Measurements from ENCODE around the gene OTOGL. TPM values are rescaled to one million over a fixed set of nuclear protein-coding genes. Genes with fewer than 3 reads are reported as not detected.
A peak's percentile ranks its signal among the peaks of the same experiment; 100 is the strongest.

Gene OTOGL
- total RNA-seq, 1 donor from 2014 or later = 0.51 TPM

DNA sequence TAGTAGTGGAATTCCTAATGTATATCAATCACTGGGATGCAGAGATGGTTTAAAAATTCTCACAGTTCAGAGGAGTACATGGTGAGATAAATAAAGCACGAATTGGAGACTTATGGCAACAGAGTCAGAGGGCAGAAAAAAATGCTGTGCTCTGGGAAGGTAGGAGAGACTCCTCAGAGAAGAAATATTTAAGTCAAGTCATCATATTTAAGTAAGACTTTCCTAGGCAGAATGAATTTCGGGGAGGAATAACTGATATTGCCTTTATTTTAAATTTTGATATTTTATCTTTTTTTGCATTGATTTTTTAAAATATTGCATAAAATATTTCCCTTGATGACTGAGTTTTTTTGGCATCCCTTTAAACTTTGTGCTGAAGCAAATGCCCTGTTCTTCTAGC, 67.4 kb downstream of the OTOGL start:
- no peak for DNase-seq (ENCODE audit: low spot score in 2 of 2, unreplicated experiment in 2 of 2)
- Mint-ChIP-seq H3K27me3 (ENCODE audit: low read depth) (no peaks in the 10 kb centered on the region), H3K36me3 (peaks cover 2% of the 10 kb centered on the region), H3K4me1 (peaks cover 30% of the 10 kb centered on the region), H3K9me3 (peaks cover 9% of the 10 kb centered on the region), H3K27ac (peak overlapping the region; percentile 55), H3K4me3 (no peak overlapping the region)
- no peak for TF ChIP-seq CTCF (IDR thresholded peaks at IDR 0.05; ENCODE audit: unreplicated experiment)

DNA sequence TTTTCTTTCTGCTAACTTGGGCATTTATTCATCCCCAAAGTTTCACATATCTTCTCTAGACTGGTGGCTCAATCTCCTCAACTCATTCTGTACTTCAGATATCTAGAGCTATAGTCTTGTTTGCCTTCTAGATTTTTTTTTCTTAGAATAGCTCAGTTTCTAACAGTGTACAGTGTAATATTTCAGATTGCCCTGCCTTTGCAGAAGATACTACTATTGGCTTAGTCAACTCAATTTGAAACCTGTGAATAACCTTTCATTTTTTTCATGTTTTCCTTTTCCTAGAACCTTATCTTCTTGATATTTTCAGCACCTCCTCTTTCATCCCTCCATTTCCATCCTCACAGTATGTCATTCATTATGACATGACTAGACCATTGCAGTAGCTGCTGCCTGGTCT, 69.6 kb downstream of the OTOGL start:
- TF ChIP-seq CTCF (IDR thresholded peaks at IDR 0.05; ENCODE audit: unreplicated experiment) = no peak
- peaks cover 4% of the 10 kb centered on the region for H3K36me3 Mint-ChIP-seq
- no peak overlapping the region for H3K27ac Mint-ChIP-seq
- no peaks in the 10 kb centered on the region for H3K27me3 Mint-ChIP-seq (ENCODE audit: low read depth)
- H3K9me3 Mint-ChIP-seq = peaks cover 9% of the 10 kb centered on the region
- DNase-seq (ENCODE audit: low spot score in 2 of 2, unreplicated experiment in 2 of 2) = no peak
- H3K4me3 Mint-ChIP-seq = no peak overlapping the region
- peaks cover 30% of the 10 kb centered on the region for H3K4me1 Mint-ChIP-seq

DNA sequence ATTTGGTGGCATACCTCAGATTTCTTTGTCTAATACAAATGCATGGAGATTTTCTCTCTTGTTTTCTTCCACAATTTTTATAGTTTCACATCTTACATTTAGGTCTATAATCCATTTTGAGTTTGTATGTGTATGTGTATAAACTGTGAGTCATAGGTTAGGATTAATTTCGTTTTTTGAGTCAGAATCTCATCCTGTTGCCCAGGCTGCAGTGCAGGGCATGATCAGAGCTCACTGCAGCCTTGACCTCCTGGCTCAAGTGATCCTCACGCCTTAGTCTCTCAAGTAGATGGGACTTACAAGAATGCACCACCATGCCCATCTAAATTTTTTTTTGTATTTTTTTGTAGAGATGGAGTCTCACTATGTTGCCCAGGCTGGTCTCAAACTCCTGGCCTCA, 71.6 kb downstream of the OTOGL start:
- Mint-ChIP-seq H3K27ac (no peak overlapping the region), H3K4me3 (no peak overlapping the region), H3K4me1 (peaks cover 13% of the 10 kb centered on the region), H3K36me3 (peaks cover 4% of the 10 kb centered on the region), H3K27me3 (ENCODE audit: low read depth) (no peaks in the 10 kb centered on the region), H3K9me3 (peaks cover 9% of the 10 kb centered on the region)
- no peak for TF ChIP-seq CTCF (IDR thresholded peaks at IDR 0.05; ENCODE audit: unreplicated experiment)
- no peak for DNase-seq (ENCODE audit: low spot score in 2 of 2, unreplicated experiment in 2 of 2)

DNA sequence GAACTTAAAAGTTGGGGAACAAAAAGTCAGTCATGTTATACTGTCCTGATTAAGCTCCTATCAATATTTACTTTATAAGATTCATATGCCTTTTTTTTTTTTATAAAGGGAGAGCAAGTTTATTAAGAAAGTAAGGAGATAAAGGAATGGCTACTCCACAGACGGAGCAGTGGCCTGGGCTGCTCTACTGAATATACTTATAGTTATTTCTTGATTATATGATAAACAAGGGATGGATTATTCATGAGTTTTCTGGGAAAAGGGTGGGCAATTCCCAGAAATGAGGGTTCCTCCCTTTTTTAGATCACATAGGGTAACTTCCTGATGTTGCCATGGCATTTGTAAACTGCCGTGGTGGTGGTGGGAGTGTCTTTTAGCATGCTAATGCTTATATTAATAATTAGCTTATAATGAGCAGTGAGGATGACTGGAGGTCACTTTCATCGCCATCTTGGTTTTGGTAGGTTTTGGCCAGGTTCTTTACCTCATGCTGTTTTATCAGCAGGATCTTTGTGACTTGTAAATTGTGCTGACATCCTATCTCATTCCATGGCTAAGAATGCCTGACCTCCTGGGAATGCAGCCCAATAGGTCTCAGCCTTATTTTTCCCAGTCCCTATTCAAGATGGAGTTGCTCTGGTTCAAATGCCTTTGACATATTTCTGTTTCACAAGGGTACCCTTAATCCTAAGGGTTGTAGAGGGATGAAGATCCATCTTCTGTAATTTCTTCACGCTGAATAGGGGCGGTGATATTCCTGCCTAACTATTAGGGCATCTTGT, 73.9 kb downstream of the OTOGL start:
- H3K36me3 Mint-ChIP-seq = peaks cover 4% of the 10 kb centered on the region
- no peak overlapping the region for H3K27ac Mint-ChIP-seq
- H3K9me3 Mint-ChIP-seq = peaks cover 9% of the 10 kb centered on the region
- H3K27me3 Mint-ChIP-seq (ENCODE audit: low read depth) = no peaks in the 10 kb centered on the region
- no peak overlapping the region for H3K4me3 Mint-ChIP-seq
- DNase-seq (ENCODE audit: low spot score in 2 of 2, unreplicated experiment in 2 of 2) = no peak
- no peaks in the 10 kb centered on the region for H3K4me1 Mint-ChIP-seq
- no peak for TF ChIP-seq CTCF (IDR thresholded peaks at IDR 0.05; ENCODE audit: unreplicated experiment)

DNA sequence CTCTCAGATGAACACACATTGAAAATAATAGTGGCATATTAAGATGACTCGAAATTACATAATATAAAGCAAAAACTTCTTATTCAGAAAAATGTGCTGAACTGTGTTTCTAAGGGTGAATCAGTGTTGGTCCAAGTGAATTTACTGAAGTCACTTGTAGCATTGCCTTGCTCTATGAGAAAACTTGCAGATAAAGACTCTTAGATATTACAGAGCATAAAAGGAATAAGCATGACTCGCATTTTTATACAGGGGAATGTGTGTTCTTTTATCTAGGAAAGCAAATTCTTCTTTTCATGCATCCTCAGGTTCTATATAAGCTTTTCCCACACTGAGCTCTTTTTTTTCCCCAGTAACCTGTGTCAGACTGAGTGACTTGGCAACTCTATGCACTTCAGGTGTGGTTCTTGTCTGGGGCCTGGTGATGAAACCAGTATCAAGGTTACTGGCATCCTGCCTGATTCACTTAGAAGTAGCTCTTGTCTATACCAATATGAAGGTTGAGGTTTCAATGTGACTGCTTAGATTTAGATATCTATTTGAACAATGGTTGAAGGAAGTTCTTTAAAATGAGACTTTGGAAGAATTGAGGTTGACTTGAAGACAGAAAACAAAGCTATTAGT, 76.1 kb downstream of the OTOGL start:
- Mint-ChIP-seq H3K27me3 (ENCODE audit: low read depth) (no peaks in the 10 kb centered on the region), H3K4me1 (no peaks in the 10 kb centered on the region), H3K4me3 (no peak overlapping the region), H3K36me3 (peaks cover 4% of the 10 kb centered on the region), H3K9me3 (peaks cover 9% of the 10 kb centered on the region), H3K27ac (no peak overlapping the region)
- no peak for DNase-seq (ENCODE audit: low spot score in 2 of 2, unreplicated experiment in 2 of 2)
- TF ChIP-seq CTCF (IDR thresholded peaks at IDR 0.05; ENCODE audit: unreplicated experiment) = no peak

Measured in mesothelial cell of epicardium (in vitro differentiated cells).